ENCODE data around the gene MTRF1L.

DNA sequence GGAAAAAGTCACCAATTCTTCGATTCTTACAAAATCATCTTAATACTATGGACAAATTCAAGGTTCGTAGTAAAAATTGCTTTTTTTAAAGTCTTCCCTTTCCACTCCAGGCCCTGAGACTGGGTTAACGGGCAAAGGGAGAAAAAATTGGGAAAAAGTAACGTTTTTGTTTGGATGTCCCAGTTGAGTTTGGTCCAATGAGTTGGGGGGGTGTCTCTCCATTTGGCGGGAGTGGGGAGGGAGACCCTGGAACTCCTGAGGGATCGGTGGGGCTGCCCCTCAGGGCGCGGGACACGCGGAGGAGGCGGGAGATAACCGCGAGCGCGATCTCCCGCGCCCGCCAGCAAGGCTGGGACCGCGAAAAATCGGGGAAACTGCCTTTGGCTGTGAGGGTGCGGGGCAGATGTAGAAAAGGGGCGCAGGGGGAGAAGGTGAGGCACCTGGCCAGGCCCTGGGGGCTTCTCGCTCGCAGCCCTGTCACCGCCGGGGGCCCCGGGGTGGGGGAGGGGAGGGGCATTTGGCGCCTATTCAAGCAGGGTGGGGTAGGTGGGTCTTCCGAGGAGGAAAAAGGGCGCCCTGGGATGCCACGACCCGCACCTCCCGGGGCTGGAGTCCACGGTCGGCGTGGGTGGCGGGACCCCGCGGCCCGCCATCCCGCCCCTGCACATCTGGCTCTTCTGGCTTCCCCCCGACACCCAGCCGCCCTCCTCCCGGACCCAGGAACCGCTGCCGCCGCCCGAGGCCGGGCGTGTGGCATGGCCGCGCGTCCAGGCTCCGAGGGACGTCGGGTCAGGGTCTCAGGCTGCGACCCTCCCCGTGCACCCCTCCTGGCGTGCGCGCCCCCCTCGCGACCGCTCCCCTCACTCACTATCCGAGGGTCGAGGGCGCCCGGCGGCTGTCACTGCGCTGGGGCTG is 20.3 kb downstream of the MTRF1L start:
- TF ChIP-seq, protein P1, sequence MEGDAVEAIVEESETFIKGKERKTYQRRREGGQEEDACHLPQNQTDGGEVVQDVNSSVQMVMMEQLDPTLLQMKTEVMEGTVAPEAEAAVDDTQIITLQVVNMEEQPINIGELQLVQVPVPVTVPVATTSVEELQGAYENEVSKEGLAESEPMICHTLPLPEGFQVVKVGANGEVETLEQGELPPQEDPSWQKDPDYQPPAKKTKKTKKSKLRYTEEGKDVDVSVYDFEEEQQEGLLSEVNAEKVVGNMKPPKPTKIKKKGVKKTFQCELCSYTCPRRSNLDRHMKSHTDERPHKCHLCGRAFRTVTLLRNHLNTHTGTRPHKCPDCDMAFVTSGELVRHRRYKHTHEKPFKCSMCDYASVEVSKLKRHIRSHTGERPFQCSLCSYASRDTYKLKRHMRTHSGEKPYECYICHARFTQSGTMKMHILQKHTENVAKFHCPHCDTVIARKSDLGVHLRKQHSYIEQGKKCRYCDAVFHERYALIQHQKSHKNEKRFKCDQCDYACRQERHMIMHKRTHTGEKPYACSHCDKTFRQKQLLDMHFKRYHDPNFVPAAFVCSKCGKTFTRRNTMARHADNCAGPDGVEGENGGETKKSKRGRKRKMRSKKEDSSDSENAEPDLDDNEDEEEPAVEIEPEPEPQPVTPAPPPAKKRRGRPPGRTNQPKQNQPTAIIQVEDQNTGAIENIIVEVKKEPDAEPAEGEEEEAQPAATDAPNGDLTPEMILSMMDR (IDR thresholded peaks at IDR 0.05; ENCODE audit: low read depth, low read length), result no peak
- TF ChIP-seq EZH2phosphoT487 (IDR thresholded peaks at IDR 0.05; ENCODE audit: low read depth), result no peak

Measured in OCI-LY3 (cell line).